Fibroblast of mammary gland (primary cell): ENCODE results near the gene WDR72.
"Not testable (repeated sequence)": the region's sequence is repeated elsewhere in the genome, so short reads cannot be mapped to it uniquely, and the experiment has no call there.

Experiments used
- DNase-seq: peaks from one replicate; pipeline ENCODE4 v3.0.0-alpha.2; 2010; ENCODE audit warnings: low read depth
- H3K4me3 ChIP-seq: 2 replicates; pipeline ENCODE4 v1.5.1; 2011; ENCODE audit warnings: low read depth, mild to moderate bottlenecking, low read length, moderate library complexity; ENCODE audit not compliant: control insufficient read depth
- TF ChIP-seq, protein P1 (sequence below): conservative IDR thresholded peaks from 2 replicates; pipeline ENCODE4 v1.5.1; 2011; ENCODE audit warnings: low read depth, low read length, inconsistent platforms; ENCODE audit not compliant: control insufficient read depth, insufficient read depth

Gene WDR72

GRCh38 chr15:53713218-53713617 lies 46.2 kb downstream of the WDR72 start:
- no peak for DNase-seq
- H3K4me3 ChIP-seq: no peak overlapping the region
- TF ChIP-seq, protein P1, sequence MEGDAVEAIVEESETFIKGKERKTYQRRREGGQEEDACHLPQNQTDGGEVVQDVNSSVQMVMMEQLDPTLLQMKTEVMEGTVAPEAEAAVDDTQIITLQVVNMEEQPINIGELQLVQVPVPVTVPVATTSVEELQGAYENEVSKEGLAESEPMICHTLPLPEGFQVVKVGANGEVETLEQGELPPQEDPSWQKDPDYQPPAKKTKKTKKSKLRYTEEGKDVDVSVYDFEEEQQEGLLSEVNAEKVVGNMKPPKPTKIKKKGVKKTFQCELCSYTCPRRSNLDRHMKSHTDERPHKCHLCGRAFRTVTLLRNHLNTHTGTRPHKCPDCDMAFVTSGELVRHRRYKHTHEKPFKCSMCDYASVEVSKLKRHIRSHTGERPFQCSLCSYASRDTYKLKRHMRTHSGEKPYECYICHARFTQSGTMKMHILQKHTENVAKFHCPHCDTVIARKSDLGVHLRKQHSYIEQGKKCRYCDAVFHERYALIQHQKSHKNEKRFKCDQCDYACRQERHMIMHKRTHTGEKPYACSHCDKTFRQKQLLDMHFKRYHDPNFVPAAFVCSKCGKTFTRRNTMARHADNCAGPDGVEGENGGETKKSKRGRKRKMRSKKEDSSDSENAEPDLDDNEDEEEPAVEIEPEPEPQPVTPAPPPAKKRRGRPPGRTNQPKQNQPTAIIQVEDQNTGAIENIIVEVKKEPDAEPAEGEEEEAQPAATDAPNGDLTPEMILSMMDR: no peak

DNA sequence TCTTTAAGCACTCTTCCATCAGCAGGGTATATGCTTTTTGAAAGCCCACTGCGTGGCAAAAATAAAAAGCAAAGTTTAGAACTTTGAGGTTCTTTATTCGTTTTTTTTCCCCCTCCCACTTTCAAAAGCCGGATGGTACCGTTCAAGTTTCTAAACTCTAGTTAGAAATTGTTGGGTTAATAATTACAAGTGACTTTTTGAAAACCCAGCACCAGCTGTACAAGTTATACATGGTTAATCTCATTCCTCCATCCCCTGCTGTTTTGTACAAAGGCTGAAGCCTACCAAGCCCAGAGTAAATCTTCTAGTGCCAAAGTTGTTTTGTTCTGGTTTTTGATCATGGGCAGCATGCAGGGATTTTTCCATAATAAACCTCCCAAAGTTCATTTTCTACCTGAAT lies 48.6 kb downstream of the WDR72 start:
- no peak for DNase-seq
- TF ChIP-seq, protein P1: no peak
- H3K4me3 ChIP-seq: no peak overlapping the region

DNA sequence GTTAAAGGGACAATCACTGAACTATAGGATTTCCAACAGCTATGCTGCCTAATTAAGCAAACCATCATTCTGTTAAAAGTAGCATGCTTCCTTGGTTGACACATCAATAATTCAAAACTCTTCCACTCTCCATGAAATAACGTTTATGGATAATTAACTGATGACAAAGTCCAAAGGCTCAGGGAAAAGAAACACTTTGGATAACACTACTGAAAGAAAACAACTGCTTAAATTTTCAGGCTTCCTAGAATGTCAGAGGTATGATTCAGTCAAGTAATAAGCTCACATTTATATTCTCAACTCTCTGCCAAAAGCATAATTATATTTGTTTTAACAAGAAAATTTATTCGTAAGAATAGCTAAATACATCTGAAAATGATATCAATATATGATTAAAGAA lies 49.6 kb downstream of the WDR72 start:
- TF ChIP-seq, protein P1: no peak
- no peak overlapping the region for H3K4me3 ChIP-seq
- DNase-seq: no peak

GRCh38 chr15:53695365-53695764 lies 64.1 kb downstream of the WDR72 start:
- TF ChIP-seq, protein P1: no peak
- H3K4me3 ChIP-seq: no peak overlapping the region
- no peak for DNase-seq

- H3K4me3 ChIP-seq: no peak overlapping the region
- no peak for DNase-seq
- TF ChIP-seq, protein P1: no peak
These were observed 65.0 kb downstream of the WDR72 start for GRCh38 chr15:53694476-53694874.

DNA sequence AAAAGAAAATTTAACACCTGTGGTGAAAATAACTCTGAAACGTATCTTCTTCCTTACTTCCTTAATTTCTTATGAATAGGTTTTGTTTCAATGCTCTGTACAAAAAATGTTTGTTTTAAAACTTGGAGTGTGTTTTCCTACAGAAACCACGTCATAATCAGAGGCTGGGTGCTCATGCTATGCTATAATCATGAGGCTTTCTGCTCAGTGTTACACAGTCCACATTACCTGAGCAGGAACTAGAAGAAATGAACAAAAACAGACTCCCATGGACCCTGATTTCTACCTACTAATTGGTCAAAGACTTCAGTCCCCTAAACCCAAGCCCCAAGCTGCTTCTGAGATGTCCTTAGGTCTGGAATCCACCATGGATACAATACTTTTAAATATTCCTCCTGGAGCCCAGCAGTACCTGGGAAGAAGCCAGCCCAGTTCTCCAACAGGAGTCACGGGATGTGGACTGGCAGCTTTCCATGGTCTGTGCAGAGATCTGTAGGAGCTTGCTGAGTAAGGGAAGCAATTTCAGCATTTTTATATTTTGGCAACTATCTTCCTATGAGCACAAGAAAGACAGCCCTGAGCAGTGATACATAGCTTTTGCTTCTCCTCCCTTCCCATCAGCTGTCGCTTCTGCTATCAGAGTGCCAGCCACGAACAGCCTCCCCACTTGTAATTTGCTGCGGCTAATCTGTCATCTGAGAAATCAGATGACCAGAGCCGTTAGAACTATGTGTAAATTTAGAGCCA lies 65.6 kb downstream of the WDR72 start:
- TF ChIP-seq, protein P1: no peak
- peak; percentile 0 for DNase-seq
- no peak overlapping the region for H3K4me3 ChIP-seq

GRCh38 chr15:53684162-53684561 lies 75.3 kb downstream of the WDR72 start:
- H3K4me3 ChIP-seq, DNase-seq: not testable (repeated sequence)
